HCT116 (cell line): Measurements from ENCODE around the gene CHRNG.

Source experiments
- ELF1 ChIP-seq: IDR thresholded peaks from 2 replicates; pipeline ENCODE4 v1.6.1; 2012; ENCODE audit warnings: low read depth, borderline replicate concordance
- EZH2 ChIP-seq: fragments of 200-600 bp; sonication (generic); IDR thresholded peaks from 2 replicates; pipeline ENCODE4 v1.6.1; 2017; ENCODE audit warnings: antibody characterized with exemption, mixed run types
- EZH2phosphoT487 ChIP-seq: fragments of 200-600 bp; IDR thresholded peaks from 2 replicates; pipeline ENCODE4 v1.6.1; 2018; ENCODE audit warnings: antibody characterized with exemption, borderline replicate concordance
- POLR2A ChIP-seq: IDR thresholded peaks from 2 replicates; pipeline ENCODE4 v1.7.0; 2011; ENCODE audit warnings: borderline replicate concordance; ENCODE audit not compliant: insufficient read depth, insufficient read length; ENCODE audit errors: extremely low read depth
- TF ChIP-seq, protein P1 (sequence below), 3 experiments: fragments of 200-600 bp in 1 of 3; sonication (generic) in 1 of 3; IDR thresholded peaks in 2 of 3; conservative IDR thresholded peaks in 1 of 3; 2 replicates each; pipeline ENCODE4 v1.5.1; 2012 to 2017; ENCODE audit warnings: low read depth in 2 of 3, low read length in 2 of 3, antibody characterized with exemption in 1 of 3, borderline replicate concordance in 1 of 3, control low read depth in 1 of 3, mild to moderate bottlenecking in 1 of 3, mixed read lengths in 1 of 3, mixed run types in 1 of 3, moderate library complexity in 1 of 3; ENCODE audit not compliant: insufficient read depth in 1 of 3
- TF ChIP-seq, protein P2 (sequence below): IDR thresholded peaks from 2 replicates; pipeline ENCODE4 v1.6.1; 2012

DNA sequence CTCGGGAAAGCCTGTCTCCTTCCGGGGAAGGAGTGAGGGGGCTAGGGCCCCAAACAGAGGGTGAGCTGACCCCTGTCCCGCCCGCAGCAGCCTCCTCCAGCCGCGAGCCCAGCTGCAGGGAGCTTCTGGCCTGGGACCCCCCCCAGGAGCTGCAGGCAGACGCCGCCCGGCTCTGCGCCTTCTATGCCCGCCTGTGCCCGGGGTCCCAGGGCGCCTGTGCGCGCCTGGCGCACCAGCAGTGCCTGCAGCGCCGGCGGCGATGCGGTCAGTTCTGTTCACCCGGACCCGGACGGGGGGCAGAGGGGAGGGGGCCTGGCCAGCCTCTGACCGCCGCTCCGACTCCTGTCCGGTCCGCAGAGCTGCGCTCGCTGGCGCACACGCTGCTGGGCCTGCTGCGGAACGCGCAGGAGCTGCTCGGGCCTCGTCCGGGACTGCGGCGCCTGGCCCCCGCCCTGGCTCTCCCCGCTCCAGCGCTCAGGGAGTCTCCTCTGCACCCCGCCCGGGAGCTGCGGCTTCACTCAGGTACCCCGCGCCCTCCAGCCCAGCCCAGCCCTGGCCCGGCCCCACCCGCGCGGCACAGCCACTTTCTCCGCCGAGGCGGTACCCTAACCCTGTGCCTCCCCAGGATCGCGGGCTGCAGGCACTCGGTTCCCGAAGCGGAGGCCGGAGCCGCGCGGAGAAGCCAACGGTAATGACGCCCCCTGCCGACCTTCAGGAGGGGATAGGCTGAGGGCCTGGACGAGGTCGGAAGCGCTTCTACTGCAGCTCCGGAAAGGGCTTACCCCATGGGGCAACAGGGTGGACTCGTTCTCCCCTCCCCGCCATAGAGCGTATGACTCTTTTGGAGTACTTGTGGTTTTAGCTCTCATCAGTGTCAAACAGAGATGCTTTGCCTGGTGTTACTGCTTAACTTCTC lies 15.6 kb upstream of the CHRNG start:
- TF ChIP-seq, protein P1, sequence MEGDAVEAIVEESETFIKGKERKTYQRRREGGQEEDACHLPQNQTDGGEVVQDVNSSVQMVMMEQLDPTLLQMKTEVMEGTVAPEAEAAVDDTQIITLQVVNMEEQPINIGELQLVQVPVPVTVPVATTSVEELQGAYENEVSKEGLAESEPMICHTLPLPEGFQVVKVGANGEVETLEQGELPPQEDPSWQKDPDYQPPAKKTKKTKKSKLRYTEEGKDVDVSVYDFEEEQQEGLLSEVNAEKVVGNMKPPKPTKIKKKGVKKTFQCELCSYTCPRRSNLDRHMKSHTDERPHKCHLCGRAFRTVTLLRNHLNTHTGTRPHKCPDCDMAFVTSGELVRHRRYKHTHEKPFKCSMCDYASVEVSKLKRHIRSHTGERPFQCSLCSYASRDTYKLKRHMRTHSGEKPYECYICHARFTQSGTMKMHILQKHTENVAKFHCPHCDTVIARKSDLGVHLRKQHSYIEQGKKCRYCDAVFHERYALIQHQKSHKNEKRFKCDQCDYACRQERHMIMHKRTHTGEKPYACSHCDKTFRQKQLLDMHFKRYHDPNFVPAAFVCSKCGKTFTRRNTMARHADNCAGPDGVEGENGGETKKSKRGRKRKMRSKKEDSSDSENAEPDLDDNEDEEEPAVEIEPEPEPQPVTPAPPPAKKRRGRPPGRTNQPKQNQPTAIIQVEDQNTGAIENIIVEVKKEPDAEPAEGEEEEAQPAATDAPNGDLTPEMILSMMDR (IDR thresholded peaks at IDR 0.05 in 2 of 3, conservative IDR thresholded peaks at IDR 0.05 in 1 of 3; ENCODE audit: borderline replicate concordance in 1 of 3, insufficient read depth in 1 of 3, low read depth in 2 of 3, low read length in 2 of 3) = 0 out of 6 replicates have a peak, but pooled peaks of 2 of the 3 experiments have one; percentile 10 to 15
- TF ChIP-seq POLR2A (no peak), ELF1 (no peak), EZH2 (no peak), EZH2phosphoT487 (no peak)
- TF ChIP-seq, protein P2, sequence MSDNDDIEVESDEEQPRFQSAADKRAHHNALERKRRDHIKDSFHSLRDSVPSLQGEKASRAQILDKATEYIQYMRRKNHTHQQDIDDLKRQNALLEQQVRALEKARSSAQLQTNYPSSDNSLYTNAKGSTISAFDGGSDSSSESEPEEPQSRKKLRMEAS = no peak
